SK-N-MC (cell line): ENCODE results near the gene KLF9.
A peak's percentile ranks its signal among the peaks of the same experiment; 100 is the strongest.

ENCODE experiments used
- DNase-seq: peaks from one replicate; pipeline ENCODE4 v3.0.0-alpha.2; 2011; ENCODE audit warnings: low read depth, low spot score
- H3K27ac ChIP-seq: fragments of 200-600 bp; sonication (generic); 2 replicates; pipeline ENCODE4 v1.5.1; 2016; ENCODE audit warnings: mixed run types
- H3K36me3 ChIP-seq: fragments of 200-600 bp; sonication (generic); 2 replicates; pipeline ENCODE4 v1.6.1; 2017; ENCODE audit warnings: antibody characterized with exemption, low read length, mixed read lengths; ENCODE audit not compliant: insufficient read depth
- H3K4me3 ChIP-seq: fragments of 200-600 bp; sonication (generic); 2 replicates; pipeline ENCODE4 v1.5.1; 2016
- H3K9ac ChIP-seq: fragments of 200-600 bp; sonication (generic); 2 replicates; pipeline ENCODE4 v1.8.0; 2017; ENCODE audit warnings: mixed run types, mixed read lengths; ENCODE audit not compliant: insufficient read length
- H3K9me3 ChIP-seq: fragments of 200-600 bp; sonication (generic); 2 replicates; pipeline ENCODE4 v1.6.1; 2017; ENCODE audit warnings: low read depth, mild to moderate bottlenecking, antibody characterized with exemption, low read length, moderate library complexity, mixed read lengths
- EZH2 ChIP-seq: fragments of 200-600 bp; sonication (generic); IDR thresholded peaks from one replicate; pipeline ENCODE4 v1.6.1; 2017; ENCODE audit warnings: antibody characterized with exemption
- FOXP2 ChIP-seq: optimal IDR thresholded peaks from 2 replicates; pipeline ENCODE3; 2011; ENCODE audit warnings: mild to moderate bottlenecking, moderate library complexity; ENCODE audit not compliant: insufficient read depth; ENCODE audit errors: extremely low read length, control extremely low read depth
- POLR2AphosphoS5 ChIP-seq: IDR thresholded peaks from 2 replicates; pipeline ENCODE4 v1.6.1; 2012; ENCODE audit warnings: mild to moderate bottlenecking, low read depth, low read length, borderline replicate concordance

The KLF9 gene

GRCh38 chr9:70419556-70420440 lies 5.3 kb upstream of the KLF9 start:
- Histone ChIP-seq H3K9me3 (no peaks in the 10 kb centered on the region), H3K36me3 (no peaks in the 10 kb centered on the region), H3K27ac (peak overlapping the region; percentile 100), H3K4me3 (peak overlapping the region; percentile 83), H3K9ac (peak overlapping the region; percentile 96)
- TF ChIP-seq POLR2AphosphoS5 (peak; percentile 76), FOXP2 (no peak)
- DNase-seq: no peak

GRCh38 chr9:70418822-70419555 lies 4.5 kb upstream of the KLF9 start:
- peak; percentile 70 for DNase-seq
- H3K9ac ChIP-seq: peak overlapping the region; percentile 96
- no peaks in the 10 kb centered on the region for H3K9me3 ChIP-seq
- no peaks in the 10 kb centered on the region for H3K36me3 ChIP-seq
- peak overlapping the region; percentile 100 for H3K27ac ChIP-seq
- peak overlapping the region; percentile 83 for H3K4me3 ChIP-seq
- no peak for TF ChIP-seq EZH2
- peak; percentile 36 for TF ChIP-seq POLR2AphosphoS5

- H3K9me3 ChIP-seq: no peaks in the 10 kb centered on the region
- H3K36me3 ChIP-seq: no peaks in the 10 kb centered on the region
- no peak overlapping the region for H3K27ac ChIP-seq
- TF ChIP-seq FOXP2 (no peak), EZH2 (no peak), POLR2AphosphoS5 (no peak)
- H3K9ac ChIP-seq: no peak overlapping the region
- no peak for DNase-seq
- no peak overlapping the region for H3K4me3 ChIP-seq
Observed at GRCh38 chr9:70415476-70415875, 1.0 kb upstream of the KLF9 start.

GRCh38 chr9:70415041-70415440 lies 584 bp upstream of the KLF9 start:
- peak overlapping the region; percentile 98 for H3K4me3 ChIP-seq
- no peak overlapping the region for H3K27ac ChIP-seq

GRCh38 chr9:70413464-70413798 lies 1.0 kb downstream of the KLF9 start:
- H3K36me3 ChIP-seq: no peaks in the 10 kb centered on the region
- H3K27ac ChIP-seq: peak overlapping the region; percentile 98
- peak overlapping the region; percentile 81 for H3K9ac ChIP-seq
- TF ChIP-seq FOXP2 (no peak), POLR2AphosphoS5 (no peak), EZH2 (no peak)
- H3K9me3 ChIP-seq: no peaks in the 10 kb centered on the region
- DNase-seq: no peak
- H3K4me3 ChIP-seq: peak overlapping the region; percentile 98

More at GRCh38 chr9:70415041-70415440, 584 bp upstream of the KLF9 start:
- no peak for DNase-seq
- Histone ChIP-seq H3K9me3 (no peaks in the 10 kb centered on the region), H3K36me3 (no peaks in the 10 kb centered on the region), H3K9ac (peak overlapping the region; percentile 81)
- no peak for TF ChIP-seq POLR2AphosphoS5
- TF ChIP-seq EZH2: no peak
- TF ChIP-seq FOXP2: no peak

GRCh38 chr9:70412832-70413463 lies 1.5 kb downstream of the KLF9 start:
- Histone ChIP-seq H3K9me3 (no peaks in the 10 kb centered on the region), H3K27ac (no peak overlapping the region), H3K9ac (peak overlapping the region; percentile 81), H3K4me3 (peak overlapping the region; percentile 98), H3K36me3 (no peaks in the 10 kb centered on the region)
- DNase-seq: no peak
- TF ChIP-seq FOXP2 (no peak), POLR2AphosphoS5 (no peak), EZH2 (no peak)

- peak overlapping the region; percentile 98 for H3K4me3 ChIP-seq
- TF ChIP-seq EZH2 (no peak), FOXP2 (no peak), POLR2AphosphoS5 (no peak)
- H3K9me3 ChIP-seq: no peaks in the 10 kb centered on the region
- DNase-seq: no peak
- H3K9ac ChIP-seq: peak overlapping the region; percentile 81
- no peak overlapping the region for H3K27ac ChIP-seq
- H3K36me3 ChIP-seq: no peaks in the 10 kb centered on the region
Observed at GRCh38 chr9:70411930-70412831, 2.3 kb downstream of the KLF9 start.
